Fibroblast of skin of left quadriceps (primary cell): ENCODE results near the gene RAP1A.

Source experiments
- DNase-seq, 2 experiments: peaks; one replicate each; pipeline ENCODE4 v3.0.0-alpha.2; 2013; ENCODE audit warnings: low read depth in 2 of 2

The RAP1A gene

DNA sequence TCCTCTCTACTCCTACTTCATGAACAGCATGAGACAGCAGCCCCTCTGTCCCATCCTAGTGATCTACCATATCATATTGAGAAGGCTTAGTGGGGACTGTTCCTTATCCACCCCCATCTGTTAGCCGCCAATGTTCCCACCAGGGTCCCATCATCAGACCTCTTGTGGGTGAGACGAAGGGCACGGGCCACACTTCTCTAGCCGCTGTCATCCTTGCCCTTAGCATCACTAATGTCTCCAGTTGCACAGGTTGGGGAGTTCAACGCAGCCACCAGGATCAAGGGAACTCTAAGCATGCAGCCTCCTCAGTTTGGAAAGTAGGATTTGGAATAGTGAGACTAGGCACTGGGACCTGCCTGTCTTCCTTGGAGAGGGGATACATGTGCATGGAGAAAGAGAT lies 99.5 kb downstream of the RAP1A start:
- DNase-seq: no peak

- DNase-seq: no peak
Measured at GRCh38 chr1:111719674-111720132, 100.1 kb downstream of the RAP1A start.

GRCh38 chr1:111720274-111720976 lies 100.8 kb downstream of the RAP1A start:
- no peak for DNase-seq

GRCh38 chr1:111720977-111721786 lies 101.6 kb downstream of the RAP1A start:
- no peak for DNase-seq

GRCh38 chr1:111723091-111723806 lies 103.7 kb downstream of the RAP1A start:
- DNase-seq: no peak

DNA sequence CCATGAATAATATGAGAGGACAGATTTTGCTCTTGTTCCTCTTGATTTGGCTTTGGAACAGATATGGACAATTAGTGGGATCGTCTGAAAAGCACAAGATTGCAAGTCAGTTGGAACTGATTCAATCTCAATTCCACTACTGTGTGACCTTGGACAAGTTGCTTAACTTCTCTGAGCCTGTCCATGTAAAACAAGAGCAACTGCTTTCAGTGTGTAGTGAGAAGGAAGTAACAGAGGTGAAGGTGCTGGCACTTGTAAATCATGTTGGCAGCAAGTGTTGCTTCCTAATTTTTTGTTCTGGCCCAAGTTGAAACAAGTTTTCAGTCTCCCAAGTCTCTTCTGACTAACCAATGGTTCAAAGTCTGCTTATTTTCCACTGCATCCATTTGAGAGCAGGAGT lies 104.3 kb downstream of the RAP1A start:
- no peak for DNase-seq

GRCh38 chr1:111725192-111725591 lies 105.6 kb downstream of the RAP1A start:
- DNase-seq: no peak

GRCh38 chr1:111727056-111727455 lies 107.5 kb downstream of the RAP1A start:
- DNase-seq: no peak

GRCh38 chr1:111729271-111729921 lies 109.8 kb downstream of the RAP1A start:
- no peak for DNase-seq

- no peak for DNase-seq
Measured at GRCh38 chr1:111729946-111730681, 110.5 kb downstream of the RAP1A start.

GRCh38 chr1:111730706-111731105 lies 111.1 kb downstream of the RAP1A start:
- no peak for DNase-seq

- no peak for DNase-seq
Measured at GRCh38 chr1:111731956-111732355, 112.4 kb downstream of the RAP1A start.

- no peak for DNase-seq
Measured at GRCh38 chr1:111732718-111733117, 113.1 kb downstream of the RAP1A start.

GRCh38 chr1:111733183-111733991 lies 113.8 kb downstream of the RAP1A start:
- no peak for DNase-seq

DNA sequence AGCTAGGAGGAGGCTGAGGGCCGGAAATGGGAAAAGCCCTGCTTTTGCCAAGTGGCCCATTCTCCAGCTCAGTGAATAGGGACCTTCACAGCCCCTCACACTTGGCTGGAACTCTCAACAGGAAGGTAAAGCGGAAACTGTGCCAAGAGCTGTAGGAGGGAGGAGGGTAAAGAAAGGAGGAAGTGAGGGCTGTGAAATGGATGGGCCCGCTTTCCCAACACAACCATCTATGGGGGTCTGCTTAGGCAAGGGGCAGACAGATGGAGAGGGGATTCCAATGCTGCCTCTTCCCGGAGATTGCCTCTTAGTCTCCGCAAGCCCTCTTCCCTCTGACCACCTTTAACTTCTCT lies 114.4 kb downstream of the RAP1A start:
- DNase-seq: no peak

GRCh38 chr1:111734426-111734825 lies 114.8 kb downstream of the RAP1A start:
- DNase-seq: no peak

DNA sequence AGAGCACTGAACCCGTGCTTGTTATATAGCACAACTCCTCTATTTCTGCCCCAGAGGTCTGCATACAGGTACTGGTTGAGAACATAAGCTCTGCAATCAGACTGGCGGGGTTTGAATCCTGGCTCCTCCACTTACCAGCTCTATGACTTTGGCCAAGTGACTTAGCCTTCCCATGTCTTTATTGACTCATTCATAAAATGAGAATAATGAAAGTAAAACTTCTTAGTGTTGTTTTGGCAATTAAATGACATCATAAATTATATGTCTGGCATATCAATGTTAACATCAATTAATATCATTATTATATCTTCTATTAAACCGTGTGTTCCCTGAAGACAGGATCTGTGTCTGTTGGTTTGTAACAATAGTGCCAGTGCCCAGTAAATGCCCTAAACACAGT lies 115.3 kb downstream of the RAP1A start:
- DNase-seq: no peak

GRCh38 chr1:111735321-111735720 lies 115.7 kb downstream of the RAP1A start:
- DNase-seq: no peak

DNA sequence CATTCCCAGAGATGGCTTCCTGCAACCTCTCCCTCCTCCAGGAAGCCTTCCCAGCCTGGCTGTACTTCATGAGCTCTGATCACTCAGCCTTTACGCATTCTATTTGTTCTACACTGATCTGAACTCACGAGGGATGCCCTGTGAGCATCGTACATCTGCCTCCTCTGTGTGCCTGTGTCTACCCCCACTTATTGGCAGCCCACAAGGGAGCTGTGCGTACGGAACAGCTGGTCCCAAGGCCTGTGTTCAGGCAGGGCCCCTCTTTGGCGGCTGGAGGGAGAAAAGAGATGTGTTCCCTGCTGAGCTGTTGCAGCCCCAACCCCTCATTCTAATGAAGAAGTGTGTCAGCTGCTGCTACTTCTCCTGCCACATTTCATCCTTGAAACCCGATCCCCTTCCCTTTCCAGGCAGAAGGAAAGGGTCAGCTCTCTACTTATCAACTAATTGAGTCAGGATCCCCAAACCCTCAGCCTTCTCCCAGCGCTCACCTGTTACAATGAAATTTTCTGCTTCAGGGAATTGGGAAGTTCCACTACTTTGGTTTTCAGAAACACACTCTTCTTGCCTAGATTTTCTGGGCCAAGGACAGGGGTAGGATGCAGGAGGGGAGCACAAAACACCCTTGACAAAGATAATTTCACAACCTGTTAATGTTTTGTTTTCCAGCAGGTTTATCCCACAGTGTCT lies 116.4 kb downstream of the RAP1A start:
- DNase-seq: no peak
